ENCODE results near the gene CASKIN2. TPM values are rescaled to one million over a fixed set of nuclear protein-coding genes. Genes with fewer than 3 reads are reported as not detected.

The CASKIN2 gene
- total RNA-seq, 4 donors from 2014 or later: 13.7 to 46.0 (median 15.6) TPM

- no peaks in the 10 kb centered on the region for H3K27me3 ChIP-seq
- peaks cover 0 to 96% of the 10 kb centered on the region in 2 donors for H3K36me3 ChIP-seq
- peaks cover 0 to 21% (median 6%) of the 10 kb centered on the region in 3 donors for H3K4me1 ChIP-seq
- no peaks in the 10 kb centered on the region for H3K9me3 ChIP-seq
- WGBS, 2 donors (ENCODE audit: low coverage in 1 of 2): 100% methylated on average over 1 to 7 of the region's 23 CpGs
- H3K4me3 ChIP-seq: no peak overlapping the region
- H3K27ac ChIP-seq: no peak overlapping the region
- ATAC-seq: no peak
- TF ChIP-seq EP300 (IDR thresholded peaks at IDR 0.05) (no peak), CTCF (IDR thresholded peaks at IDR 0.05) (no peak), POLR2AphosphoS5 (IDR thresholded peaks at IDR 0.05) (no peak), POLR2A (IDR thresholded peaks at IDR 0.05) (no peak)
Measured at GRCh38 chr17:75493476-75494129, 21.7 kb downstream of the CASKIN2 start.

- TF ChIP-seq EP300 (IDR thresholded peaks at IDR 0.05): no peak
- TF ChIP-seq CTCF (IDR thresholded peaks at IDR 0.05): no peak
- 86 to 100% methylated on average over 1 to 4 of the region's 23 CpGs for WGBS, 2 donors (ENCODE audit: low coverage in 1 of 2)
- Histone ChIP-seq H3K4me1 (peaks cover 0 to 24% (median 11%) of the 10 kb centered on the region in 3 donors), H3K36me3 (peaks cover 0 to 87% of the 10 kb centered on the region in 2 donors), H3K27ac (no peak overlapping the region), H3K4me3 (no peak overlapping the region), H3K27me3 (no peaks in the 10 kb centered on the region), H3K9me3 (no peaks in the 10 kb centered on the region)
- ATAC-seq: no peak
Measured at GRCh38 chr17:75492555-75493168, 22.7 kb downstream of the CASKIN2 start.

GRCh38 chr17:75491680-75492079 is 23.7 kb downstream of the CASKIN2 start:
- TF ChIP-seq CTCF (IDR thresholded peaks at IDR 0.05): no peak
- TF ChIP-seq POLR2A (IDR thresholded peaks at IDR 0.05): no peak
- TF ChIP-seq POLR2AphosphoS5 (IDR thresholded peaks at IDR 0.05): no peak
- TF ChIP-seq EP300 (IDR thresholded peaks at IDR 0.05): no peak
- H3K27ac ChIP-seq: no peak overlapping the region
- peaks cover 0 to 77% of the 10 kb centered on the region in 2 donors for H3K36me3 ChIP-seq
- H3K4me1 ChIP-seq: peaks cover 0 to 34% (median 16%) of the 10 kb centered on the region in 3 donors
- no peaks in the 10 kb centered on the region for H3K27me3 ChIP-seq
- ATAC-seq: no peak
- no CpG with 5 or more reads among the region's 15 CpGs for WGBS, 2 donors (ENCODE audit: low coverage in 1 of 2)
- H3K4me3 ChIP-seq: no peak overlapping the region
- H3K9me3 ChIP-seq: no peaks in the 10 kb centered on the region

GRCh38 chr17:75490953-75491649 is 24.2 kb downstream of the CASKIN2 start:
- no peak for TF ChIP-seq CTCF (IDR thresholded peaks at IDR 0.05)
- no peak for TF ChIP-seq POLR2AphosphoS5 (IDR thresholded peaks at IDR 0.05)
- TF ChIP-seq EP300 (IDR thresholded peaks at IDR 0.05): no peak
- no peak for TF ChIP-seq POLR2A (IDR thresholded peaks at IDR 0.05)
- Histone ChIP-seq H3K36me3 (peaks cover 0 to 76% of the 10 kb centered on the region in 2 donors), H3K4me1 (peaks cover 0 to 40% (median 16%) of the 10 kb centered on the region in 3 donors), H3K4me3 (no peak overlapping the region), H3K27ac (peak overlapping the region in 2 of 4 donors; percentile 62 to 69), H3K27me3 (no peaks in the 10 kb centered on the region), H3K9me3 (no peaks in the 10 kb centered on the region)
- WGBS, 2 donors (ENCODE audit: low coverage in 1 of 2): 100% methylated on average over 2 of the region's 19 CpGs; no CpG with 5 or more reads in 1 of the 2 donors
- ATAC-seq: no peak
